WERI-Rb-1 (cell line): ENCODE results near the gene GRAMD1A.

Experiments
- DNase-seq: peaks from one replicate; pipeline ENCODE4 v3.0.0-alpha.2; 2020
- H3K27ac ChIP-seq: fragments of 250-450 bp; sonication (Bioruptor Pico); 2 replicates; pipeline ENCODE4 v1.5.1; 2020; ENCODE audit warnings: mild to moderate bottlenecking, moderate library complexity
- H3K27me3 ChIP-seq: fragments of 250-450 bp; sonication (Bioruptor Pico); 2 replicates; pipeline ENCODE4 v1.5.1; 2021; ENCODE audit warnings: mild to moderate bottlenecking, low read depth, moderate library complexity; ENCODE audit not compliant: insufficient read depth, severe bottlenecking
- H3K36me3 ChIP-seq: fragments of 250-450 bp; sonication (Bioruptor Pico); 2 replicates; pipeline ENCODE4 v1.5.1; 2020; ENCODE audit warnings: mild to moderate bottlenecking, moderate library complexity
- H3K4me3 ChIP-seq: 2 replicates; pipeline ENCODE4 v1.5.1; 2011; ENCODE audit warnings: low read depth, mild to moderate bottlenecking, control low read depth, low read length
- H3K9me3 ChIP-seq: fragments of 250-450 bp; sonication (Bioruptor Pico); 2 replicates; pipeline ENCODE4 v1.5.1; 2021; ENCODE audit warnings: mild to moderate bottlenecking, moderate library complexity; ENCODE audit not compliant: severe bottlenecking
- CTCF ChIP-seq: IDR thresholded peaks from 2 replicates; pipeline ENCODE4 v1.5.1; 2011; ENCODE audit warnings: low read depth, mild to moderate bottlenecking, control low read depth, inconsistent platforms, low read length

The GRAMD1A gene

GRCh38 chr19:35015954-35016351 is 15.8 kb downstream of the GRAMD1A start:
- no peak for DNase-seq
- Histone ChIP-seq H3K27me3 (no peaks in the 10 kb centered on the region), H3K36me3 (peaks cover 96% of the 10 kb centered on the region), H3K9me3 (peaks cover 3% of the 10 kb centered on the region), H3K27ac (no peak overlapping the region), H3K4me3 (no peak overlapping the region)
- no peak for TF ChIP-seq CTCF

- Histone ChIP-seq H3K27ac (no peak overlapping the region), H3K4me3 (no peak overlapping the region), H3K36me3 (peaks cover 99% of the 10 kb centered on the region), H3K27me3 (no peaks in the 10 kb centered on the region), H3K9me3 (peaks cover 3% of the 10 kb centered on the region)
- no peak for TF ChIP-seq CTCF
- no peak for DNase-seq
These were observed 17.4 kb downstream of the GRAMD1A start for GRCh38 chr19:35017507-35017906.

- no peak for TF ChIP-seq CTCF
- no peak overlapping the region for H3K27ac ChIP-seq
- DNase-seq = no peak
- H3K4me3 ChIP-seq = no peak overlapping the region
- H3K36me3 ChIP-seq = peaks cover 97% of the 10 kb centered on the region
- H3K27me3 ChIP-seq = no peaks in the 10 kb centered on the region
- peaks cover 2% of the 10 kb centered on the region for H3K9me3 ChIP-seq
These were observed 18.3 kb downstream of the GRAMD1A start for GRCh38 chr19:35018379-35018778.

GRCh38 chr19:35019144-35019543 is 19.0 kb downstream of the GRAMD1A start:
- Histone ChIP-seq H3K36me3 (peaks cover 97% of the 10 kb centered on the region), H3K27ac (no peak overlapping the region), H3K4me3 (no peak overlapping the region), H3K27me3 (no peaks in the 10 kb centered on the region), H3K9me3 (no peaks in the 10 kb centered on the region)
- TF ChIP-seq CTCF = no peak
- DNase-seq = no peak

GRCh38 chr19:35021016-35021415 is 20.9 kb downstream of the GRAMD1A start:
- Histone ChIP-seq H3K4me3 (no peak overlapping the region), H3K36me3 (peaks cover 92% of the 10 kb centered on the region), H3K27me3 (no peaks in the 10 kb centered on the region), H3K27ac (no peak overlapping the region), H3K9me3 (no peaks in the 10 kb centered on the region)
- TF ChIP-seq CTCF = no peak
- DNase-seq = no peak

- Histone ChIP-seq H3K36me3 (peaks cover 90% of the 10 kb centered on the region), H3K27me3 (no peaks in the 10 kb centered on the region), H3K4me3 (no peak overlapping the region), H3K27ac (no peak overlapping the region; the same call in 1 of the 2 replicates), H3K9me3 (no peaks in the 10 kb centered on the region)
- TF ChIP-seq CTCF = no peak
- DNase-seq = no peak
These were observed 21.5 kb downstream of the GRAMD1A start for GRCh38 chr19:35021596-35021995.
